Stimulated activated CD8-positive, alpha-beta memory T cell treated with anti-CD3 and anti-CD28 coated beads, Interleukin-2, amount 100 ng/mL, for 1 hour (primary cell): ENCODE measurements around the gene VPS35.
A peak's percentile ranks its signal among the peaks of the same experiment; 100 is the strongest.
"Not testable (repeated sequence)": the region's sequence is repeated elsewhere in the genome, so short reads cannot be mapped to it uniquely, and the experiment has no call there.

ENCODE experiments used
- DNase-seq, 2 donors: peaks; one replicate each; pipeline ENCODE4 v3.0.0-alpha.2; 2020; ENCODE audit warnings: low read depth in 2 of 2

The VPS35 gene

DNA sequence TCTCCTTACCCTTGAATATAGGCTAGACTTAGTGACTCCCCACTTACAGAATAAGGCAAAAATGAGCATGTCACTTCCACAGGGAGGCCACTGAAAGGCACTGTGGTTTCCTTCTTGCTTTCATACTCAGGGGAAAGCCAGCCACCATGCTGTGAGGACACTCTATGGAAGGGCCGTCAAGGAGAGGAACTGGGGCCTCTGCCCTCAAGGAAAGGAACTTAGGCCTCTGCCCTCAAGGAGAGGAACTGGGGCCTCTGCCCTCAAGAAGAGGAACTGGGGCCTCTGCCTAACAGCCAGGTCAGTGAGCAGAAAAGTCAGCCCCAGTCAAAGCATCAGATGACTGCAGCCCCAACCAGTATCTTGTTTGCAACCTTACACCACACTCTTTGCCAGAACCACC lies 30.1 kb downstream of the VPS35 start:
- no peak for DNase-seq

DNA sequence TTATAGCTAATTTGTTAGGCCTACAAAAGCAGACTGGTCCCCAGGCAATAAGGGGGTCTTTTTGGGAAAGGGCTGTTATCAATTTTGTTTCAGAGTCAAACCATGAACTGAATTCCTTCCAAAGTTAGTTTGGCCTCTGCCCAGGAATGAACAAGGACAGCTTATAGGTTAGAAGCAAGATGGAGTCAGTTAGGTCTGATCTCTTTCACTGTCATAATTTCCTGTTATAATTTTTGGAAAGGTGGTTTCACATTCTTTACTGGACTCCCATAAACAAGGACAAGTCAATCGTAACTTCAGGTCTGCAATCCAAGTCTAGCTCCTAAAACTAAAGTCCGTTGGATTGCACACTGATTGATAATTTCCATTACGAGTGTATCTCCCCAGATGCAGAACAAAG lies 37.7 kb downstream of the VPS35 start:
- DNase-seq = no peak

DNA sequence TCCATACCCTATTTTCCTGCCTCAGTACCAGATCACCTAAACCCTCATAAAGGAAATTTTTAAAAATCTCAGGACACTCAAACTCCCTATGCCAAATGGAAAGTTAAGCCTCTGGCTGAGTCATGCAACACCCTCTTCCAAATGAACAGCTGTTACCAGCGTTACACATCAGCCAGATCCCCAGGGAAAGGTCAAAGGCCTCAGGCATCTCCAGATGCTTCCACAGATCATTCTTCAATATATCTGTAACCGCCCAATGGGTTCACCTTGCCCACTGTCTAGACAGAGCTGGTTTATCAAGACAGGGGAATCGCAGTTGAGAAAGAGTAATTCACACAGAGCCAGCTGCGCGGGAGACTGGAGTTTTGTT lies 38.7 kb downstream of the VPS35 start:
- no peak for DNase-seq

DNA sequence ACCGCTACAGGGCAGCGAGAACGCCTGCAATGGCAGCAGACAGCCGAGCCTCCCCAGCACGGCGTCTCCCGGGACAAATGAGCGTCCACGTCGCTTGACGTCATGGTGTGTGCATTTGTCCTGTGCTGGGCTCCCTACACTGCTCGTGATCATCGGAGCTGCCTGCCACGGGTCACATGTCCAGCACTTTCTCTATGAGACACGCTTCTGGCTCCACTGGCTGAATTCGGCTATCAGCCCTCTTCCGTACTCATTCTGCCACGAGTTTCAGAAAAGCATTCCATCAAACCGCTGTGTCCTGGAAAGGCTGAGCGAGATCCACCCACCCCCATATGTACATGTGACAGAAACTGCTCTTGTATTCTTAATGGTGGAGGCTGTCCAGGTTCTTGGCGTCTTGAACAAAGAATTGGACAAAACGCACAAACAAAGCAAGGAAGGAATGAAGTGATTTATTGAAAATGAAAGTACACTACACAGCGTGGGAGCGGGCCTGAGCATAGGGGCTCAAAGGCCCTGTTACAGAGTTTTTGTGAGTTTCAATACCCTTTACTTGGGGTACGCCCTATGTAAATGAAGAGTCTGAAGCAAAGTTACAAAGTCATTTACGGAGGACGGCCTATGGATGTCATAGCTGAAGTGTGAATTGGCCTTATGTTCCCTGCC lies 39.3 kb downstream of the VPS35 start:
- DNase-seq = no peak

DNA sequence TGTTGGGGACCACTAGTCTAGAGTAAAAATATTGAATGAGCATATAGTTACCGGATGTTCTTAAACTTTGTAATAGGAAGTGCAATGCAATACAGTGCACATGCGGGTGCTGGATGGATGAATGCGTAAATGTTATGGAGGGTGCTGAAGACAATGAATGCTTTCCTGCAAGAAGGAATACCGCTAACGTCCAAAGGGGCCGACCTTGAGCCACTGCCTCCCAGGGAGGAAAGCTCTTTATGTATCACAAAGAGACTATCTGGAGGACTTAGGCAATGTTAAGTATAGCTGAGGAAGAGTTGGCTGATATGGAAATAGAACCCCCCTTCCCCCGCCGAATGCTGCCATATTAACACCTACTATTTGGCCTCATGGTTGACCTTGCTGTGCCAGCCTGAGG lies 40.3 kb downstream of the VPS35 start:
- no peak for DNase-seq

DNA sequence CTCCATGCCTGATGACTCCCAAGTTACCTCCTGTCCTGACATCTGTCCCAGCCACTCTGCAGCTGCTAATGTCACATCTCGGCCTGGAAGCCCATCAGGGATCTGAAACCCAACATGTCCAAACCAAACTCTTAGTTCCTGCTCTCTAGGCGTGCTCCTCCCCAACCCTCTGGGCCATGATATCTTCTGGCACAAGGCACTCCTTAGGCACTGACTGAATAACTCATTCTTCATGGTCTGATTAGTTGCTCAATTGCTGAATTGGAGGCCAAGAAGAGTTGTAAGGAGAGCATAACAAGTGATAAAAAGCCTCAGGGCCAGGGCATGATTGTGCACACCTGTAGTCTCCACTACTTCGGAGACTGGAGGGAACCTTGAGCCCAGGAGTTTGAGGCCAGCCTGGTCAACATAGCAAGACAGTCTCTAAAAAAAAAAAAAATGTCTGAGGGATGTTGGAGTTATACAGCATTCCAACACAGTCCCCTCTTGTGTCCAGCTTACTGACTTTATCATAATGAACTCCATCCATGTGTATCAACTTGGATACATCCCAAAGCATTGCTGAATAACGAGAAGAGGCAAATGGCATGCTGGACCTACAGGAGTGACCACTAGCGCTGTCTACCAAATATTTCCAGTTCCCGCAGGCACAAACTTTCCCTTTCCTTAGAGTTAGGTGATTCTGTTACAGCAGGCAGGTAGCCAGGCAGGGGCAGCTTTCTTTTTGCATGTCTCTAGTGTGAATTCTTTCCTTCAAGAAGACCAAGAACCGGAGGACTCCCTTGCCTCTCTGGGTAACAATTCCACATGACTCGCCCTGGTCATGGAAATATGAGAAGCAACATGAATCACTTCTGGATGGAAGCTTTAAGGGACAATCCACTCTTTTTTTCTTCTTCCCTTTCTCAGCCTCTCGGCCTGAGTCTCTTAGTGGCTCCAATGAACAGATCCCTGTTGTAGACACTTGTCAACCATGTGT lies 49.7 kb downstream of the VPS35 start:
- DNase-seq = no peak

DNA sequence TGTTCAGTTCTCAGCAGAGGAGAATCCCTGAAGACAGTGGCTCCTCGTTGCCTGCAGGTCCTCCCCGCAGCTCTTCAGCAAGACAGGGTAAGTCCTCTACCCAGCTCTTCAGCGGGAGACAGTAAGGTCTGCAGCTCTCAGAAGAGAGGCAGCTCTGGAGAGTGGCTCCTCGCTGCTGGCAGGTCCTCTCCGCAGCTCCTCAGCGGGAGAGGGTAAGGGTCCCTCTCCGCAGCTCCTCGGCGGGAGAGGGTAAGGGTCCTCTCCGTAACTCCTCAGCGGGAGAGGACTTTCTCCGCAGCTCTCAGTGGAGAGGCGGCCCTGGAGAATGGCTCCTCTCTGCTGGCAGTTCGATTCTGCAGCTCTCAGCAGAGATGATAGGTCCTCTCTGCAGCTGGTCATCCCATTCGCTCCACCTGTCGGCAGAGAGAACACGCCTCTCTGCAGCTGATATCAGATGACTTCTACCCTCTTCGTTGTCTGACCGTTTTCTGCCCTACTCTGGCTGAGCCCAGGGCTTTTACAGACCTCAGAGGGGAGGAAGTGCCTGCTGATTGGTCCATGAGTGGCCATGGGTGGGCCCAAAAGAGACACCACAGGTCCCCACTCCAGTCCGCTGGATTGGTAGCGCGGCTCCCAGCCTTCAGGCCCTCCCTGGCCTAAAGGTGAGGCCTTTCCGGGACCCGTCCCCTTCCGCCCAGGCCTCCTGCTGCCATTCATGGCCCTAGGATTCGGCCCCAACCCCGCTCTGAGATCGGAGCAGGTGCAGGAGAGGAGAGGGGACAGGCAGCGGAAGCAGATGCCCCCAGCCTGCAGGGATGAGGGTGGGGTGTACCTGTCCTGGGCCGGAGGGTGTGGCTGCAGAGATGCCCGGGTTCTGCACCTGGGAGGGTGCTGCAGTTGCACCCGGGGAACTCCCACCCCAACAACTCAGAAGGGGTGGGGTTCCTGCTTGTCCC lies 55.9 kb downstream of the VPS35 start:
- DNase-seq = no peak

DNA sequence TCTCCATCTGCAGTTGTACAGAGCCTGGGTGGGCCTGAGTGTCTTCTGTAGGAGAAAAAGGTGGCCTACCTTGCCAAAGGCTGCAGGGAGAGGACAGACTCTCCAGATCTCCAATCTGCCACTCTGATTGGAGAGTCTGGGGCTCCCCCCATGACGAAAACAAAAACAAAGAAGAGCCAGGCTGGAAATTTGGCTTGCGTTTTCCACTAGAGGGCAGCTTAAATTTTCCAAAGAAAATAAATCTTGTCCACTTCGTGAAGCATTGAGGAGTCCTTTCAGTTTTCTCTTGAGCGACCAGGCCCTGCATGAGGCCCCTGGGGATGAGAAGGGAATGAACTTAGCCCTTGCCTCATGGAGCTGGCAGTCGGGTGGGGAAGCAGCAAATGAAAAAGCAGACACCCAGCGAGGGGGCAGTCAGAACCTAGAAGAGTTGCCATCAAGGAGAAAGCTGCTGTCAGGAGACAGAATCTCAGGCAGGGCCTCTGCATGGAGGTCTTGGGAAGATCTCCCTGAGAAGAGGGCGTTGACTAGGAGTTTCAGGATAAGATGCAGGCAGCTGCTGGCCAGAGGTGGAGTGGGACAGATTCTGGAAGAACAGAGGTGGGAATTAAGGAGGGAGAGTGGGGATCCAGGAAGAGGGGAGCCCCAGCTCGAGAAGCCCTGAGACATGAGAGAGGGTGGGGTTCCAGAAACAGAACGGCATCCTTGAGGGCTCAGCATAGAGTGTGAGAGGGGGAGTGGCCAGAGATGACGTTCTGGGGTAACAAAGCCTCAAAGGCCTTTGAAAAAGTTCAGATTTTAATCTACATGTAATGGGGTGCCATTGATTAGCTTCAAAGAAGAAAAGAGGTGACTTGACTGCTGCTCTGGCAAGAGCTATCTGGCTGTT lies 59.4 kb downstream of the VPS35 start:
- DNase-seq = no peak

DNA sequence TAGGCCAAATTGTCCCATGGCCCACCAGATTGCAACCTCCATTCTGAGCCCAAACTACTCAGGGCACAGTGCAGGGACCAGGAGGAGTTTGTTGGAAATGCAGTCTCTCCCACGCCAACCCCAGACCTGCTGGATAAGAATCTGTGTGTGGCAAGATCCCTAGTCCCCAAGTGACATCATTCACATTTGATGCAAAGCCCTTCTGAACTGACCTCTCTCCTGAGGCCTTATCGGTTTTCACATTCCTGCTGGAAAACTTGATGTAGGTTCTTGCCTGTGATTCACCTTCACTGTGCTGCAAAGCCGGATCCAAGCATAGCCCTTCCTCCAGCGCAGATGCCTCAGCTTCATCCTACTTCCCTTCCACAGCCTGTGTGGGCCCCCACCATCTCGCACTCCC lies 61.2 kb downstream of the VPS35 start:
- DNase-seq = no peak

DNA sequence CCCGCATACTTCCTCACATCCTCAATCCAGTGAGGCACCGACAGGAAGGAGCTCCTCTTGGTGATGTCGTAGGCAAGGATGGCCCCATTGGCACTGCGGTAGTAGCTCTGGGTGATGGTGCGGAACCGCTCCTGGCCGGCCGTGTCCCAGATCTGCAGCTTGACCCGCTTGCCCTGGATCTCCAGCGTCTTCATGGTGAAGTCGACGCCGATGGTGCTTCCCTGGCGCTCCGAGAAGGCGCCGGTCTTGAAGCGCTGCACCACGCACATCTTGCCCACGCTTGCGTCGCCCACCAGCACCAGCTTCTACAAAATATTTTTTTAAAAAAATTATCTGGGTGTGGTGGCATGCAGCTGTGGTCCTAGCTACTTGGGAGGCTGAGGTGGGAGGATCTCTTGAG lies 62.3 kb downstream of the VPS35 start:
- DNase-seq = not testable (repeated sequence)

DNA sequence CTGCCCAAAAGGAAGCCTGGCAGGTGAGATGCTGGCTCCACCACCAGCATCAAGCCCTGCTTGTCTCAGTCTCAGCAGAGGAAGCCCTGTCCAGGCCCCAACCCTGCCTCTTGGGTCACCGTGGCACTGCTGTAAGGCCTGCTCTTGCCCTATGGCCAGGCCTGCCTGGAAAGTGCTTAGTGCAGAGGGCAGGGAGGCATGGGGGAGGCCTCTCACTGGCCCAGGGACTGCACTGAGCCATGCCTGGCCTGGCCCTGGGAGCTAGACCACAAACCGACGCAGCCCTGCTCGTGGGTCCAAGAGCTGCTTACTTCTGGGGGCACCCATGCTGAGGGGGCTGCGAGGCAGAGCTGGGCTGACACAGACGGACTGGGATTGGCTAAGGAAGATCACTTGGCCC lies 64.1 kb downstream of the VPS35 start:
- not testable (repeated sequence) for DNase-seq

DNA sequence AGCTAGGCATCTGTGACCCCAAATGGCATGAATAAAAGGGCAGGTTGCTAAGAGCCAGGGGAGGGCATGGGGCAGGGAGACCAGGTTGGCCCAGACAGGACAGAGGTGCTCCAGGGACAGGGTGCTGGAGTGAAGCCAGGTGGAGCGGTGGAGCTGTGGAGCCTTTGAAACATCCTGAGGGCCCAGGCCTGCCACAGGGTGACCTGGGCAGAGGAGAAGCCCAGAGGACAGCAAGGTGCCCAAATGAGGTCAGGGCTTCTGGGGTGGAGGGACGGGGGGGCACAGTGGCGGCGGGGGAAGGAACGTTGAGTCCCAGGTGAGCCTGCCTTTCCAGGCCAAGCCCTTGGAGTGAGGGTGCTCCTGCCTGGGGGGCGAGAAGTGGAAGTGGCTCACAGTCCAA lies 65.3 kb downstream of the VPS35 start:
- DNase-seq = not testable (repeated sequence)

DNA sequence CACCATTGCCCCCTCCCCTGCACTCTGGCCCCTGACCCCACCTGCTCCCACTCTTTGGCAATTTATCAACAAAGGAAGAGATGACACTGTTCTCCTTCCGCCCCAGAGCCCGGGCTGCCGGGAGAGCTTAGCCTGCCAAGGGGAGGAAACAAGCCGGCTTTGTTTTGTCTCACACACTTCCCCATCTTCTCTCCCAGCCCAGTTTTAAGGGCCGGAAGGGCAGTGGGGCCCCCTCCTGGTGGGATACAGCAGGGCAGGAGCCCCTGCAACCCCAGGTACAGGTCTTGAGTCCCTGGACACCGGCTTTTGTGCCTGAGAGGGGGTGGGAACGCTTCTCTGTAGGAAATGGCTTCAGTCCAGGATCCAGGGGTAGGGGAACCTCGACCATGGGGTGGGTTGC lies 65.7 kb downstream of the VPS35 start:
- not testable (repeated sequence) for DNase-seq

DNA sequence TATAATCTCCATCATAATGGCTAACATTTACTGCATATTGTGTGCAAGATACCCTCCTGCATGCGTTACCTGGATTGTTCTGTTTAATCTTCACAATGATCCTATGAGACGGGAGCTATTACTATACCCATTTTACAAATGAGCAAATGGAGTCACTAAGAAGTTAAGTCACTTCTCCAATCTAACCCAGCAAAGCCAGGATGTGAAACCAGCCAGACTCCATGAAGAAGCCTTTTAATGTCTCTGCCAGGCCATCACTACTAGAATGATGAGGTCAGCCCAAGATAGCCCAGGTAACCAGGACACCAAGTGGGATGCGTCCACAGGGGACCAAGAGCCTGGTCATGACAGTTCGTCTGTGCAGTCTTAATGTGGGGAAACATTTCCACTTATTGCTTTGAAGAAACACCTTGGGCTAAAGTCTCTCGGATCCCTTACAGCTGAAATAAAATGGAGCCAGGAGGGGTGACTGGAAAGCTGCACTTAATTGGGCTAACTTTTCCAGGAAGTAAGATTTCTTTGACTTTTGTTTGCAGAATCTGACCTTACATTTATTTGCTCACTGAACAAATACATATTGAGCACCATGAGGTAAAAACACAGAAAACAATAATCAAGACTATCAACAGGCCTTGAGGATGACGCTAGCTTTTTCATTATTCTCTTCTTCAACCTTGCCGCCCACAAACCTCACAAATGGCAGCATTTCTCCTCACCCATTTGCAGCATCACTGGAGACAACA lies 66.9 kb downstream of the VPS35 start:
- DNase-seq = no peak

DNA sequence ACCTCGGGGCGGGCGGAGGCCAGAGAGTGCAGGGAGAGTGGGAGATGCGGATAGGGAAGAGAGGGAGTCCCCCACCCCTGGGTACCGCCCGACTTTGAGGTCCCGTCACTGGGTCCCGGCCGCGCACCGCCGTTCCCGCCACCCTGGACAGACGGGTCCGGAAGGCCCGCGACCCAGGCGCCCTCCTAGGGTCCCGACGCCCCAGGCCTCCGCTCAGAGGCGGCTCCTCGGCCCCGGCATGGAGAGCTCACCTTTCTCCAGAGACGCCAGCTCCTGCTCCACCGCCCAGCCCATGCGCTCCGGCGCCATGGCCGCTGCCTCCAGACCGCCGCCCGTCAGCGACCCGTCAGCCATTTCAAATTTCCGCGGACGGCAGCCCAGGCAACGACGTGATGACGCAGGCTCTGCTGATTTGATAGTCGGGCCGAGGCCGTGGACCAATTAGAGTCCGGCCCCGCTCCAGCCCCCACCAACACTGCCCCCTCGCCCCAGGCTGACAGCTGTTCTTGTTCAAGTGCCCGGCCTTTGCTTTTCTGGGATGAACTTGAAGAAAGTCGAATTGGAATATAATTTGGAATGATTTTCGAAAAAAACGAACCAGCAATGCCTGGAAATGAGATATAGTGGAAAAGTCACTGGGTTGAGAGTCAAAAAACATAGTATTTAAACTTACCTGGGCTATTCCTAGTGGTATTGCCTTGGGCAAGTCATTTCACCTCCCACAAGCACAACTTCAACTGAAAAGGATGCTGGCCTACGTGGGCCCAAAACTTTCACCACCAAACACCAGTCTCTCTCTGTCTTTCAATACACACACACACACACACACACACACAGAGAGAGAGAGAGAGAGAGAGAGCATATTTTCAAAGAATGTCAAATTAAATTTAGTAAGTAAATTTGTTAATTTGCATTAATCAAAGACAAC lies 67.7 kb downstream of the VPS35 start, which contains the start of gene SHCBP1:
Gene SHCBP1, minus strand, starts transcription at position 374 of the 928 bp plus-strand sequence. Its CDS starts 20 bp downstream, at position 354.
- DNase-seq = peak; percentile 31 to 42

DNA sequence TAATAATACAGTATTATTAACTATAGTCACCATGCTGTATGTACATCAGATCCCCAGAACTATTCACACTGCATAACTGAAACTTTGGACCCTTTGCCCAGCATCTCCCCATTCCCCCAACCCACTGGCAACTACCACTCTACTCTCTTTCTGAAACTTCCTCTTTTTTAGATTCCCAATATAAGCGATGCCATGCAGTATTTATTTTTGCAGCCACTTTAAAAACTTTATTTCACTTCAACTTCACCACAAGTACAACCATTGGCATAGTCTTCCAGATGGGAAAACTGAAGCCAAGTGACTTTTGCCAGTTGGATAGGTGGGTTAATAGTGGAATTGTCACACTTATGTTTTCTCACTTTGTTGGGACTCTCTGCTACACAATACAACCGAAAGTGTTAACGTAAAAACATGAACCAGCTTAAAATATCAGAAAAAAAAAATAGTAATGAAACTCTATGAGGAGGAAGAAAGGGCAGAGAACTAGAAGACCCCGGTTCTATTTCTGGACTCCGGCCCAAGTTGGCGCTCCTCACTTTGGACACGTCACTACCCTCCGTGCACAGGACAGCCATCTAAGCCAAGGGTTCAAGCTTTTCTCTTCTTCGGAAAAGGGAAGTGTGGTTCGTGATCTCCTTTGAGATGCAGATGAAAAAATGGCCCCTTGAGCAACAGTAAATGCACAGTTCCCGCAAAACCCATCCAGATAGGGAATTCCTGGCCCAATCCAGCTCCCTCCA lies 68.5 kb downstream of the VPS35 start:
- no peak for DNase-seq

DNA sequence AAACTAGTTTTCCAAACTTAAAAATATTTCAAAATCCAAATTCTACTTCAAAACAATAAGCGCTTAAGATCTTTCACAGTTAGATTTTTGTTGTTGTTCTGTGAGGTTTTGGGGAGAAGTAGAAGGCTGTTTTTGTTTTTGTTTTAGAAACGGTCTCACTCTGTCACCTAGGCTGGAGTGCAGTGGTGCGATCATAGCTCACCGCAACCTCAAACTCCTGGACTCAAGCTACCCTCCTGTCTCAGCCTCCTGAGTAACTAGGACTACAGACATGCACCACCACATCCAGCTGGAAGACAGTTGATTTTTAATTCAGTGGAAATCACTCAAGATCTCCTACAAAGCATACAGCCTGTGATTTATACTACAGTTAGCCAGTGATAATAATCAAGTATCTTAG lies 70.5 kb downstream of the VPS35 start:
- no peak for DNase-seq

DNA sequence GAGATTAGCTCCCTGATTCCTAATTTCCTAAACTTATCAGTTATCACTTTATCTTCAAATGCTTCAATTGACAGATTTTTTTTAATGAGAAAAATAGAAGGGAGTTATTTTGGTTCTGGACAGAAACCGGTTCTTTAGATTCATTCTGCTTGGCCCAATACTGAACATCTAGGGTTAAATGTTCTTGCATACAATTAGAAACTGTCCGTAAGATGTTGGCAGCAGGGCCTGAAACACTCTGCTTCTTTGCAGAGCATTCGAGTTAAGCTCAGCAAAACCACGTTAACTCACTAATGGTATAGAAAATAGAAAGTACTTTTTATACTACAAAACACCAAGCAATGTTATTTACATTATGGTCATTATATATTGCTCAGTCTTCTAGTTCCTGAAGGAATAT lies 75.0 kb downstream of the VPS35 start:
- DNase-seq = no peak
